Stomach (tissue), 4 donors: ENCODE results near the gene SPDYE8.
"Not testable (repeated sequence)": the region's sequence is repeated elsewhere in the genome, so short reads cannot be mapped to it uniquely, and the experiment has no call there.

Source experiments
- EP300 ChIP-seq: sonication (generic); formaldehyde crosslinking; IDR thresholded peaks from one replicate; pipeline ENCODE4 v1.6.1; 2017; ENCODE audit warnings: antibody characterized with exemption
- POLR2A ChIP-seq, 4 donors: fragments of 450-650 bp; IDR thresholded peaks; one replicate each; pipeline ENCODE4 v1.6.1; 2016; ENCODE audit warnings: antibody characterized with exemption in 4 of 4, control low read depth in 2 of 4, mild to moderate bottlenecking in 1 of 4, moderate library complexity in 1 of 4
- POLR2AphosphoS5 ChIP-seq, 3 donors: sonication (generic); formaldehyde crosslinking; IDR thresholded peaks; one replicate each; pipeline ENCODE4 v1.6.1; 2016; ENCODE audit warnings: antibody characterized with exemption in 3 of 3
- TF ChIP-seq, protein P1 (sequence below), 7 experiments: fragments of 450-650 bp in 4 of 7; fragments of 200-600 bp in 3 of 7; sonication (generic) in 3 of 7; IDR thresholded peaks; one replicate each; pipeline ENCODE4 v1.5.1; 2016 to 2019; ENCODE audit warnings: antibody characterized with exemption in 7 of 7, control low read depth in 2 of 7, mild to moderate bottlenecking in 1 of 7

DNA sequence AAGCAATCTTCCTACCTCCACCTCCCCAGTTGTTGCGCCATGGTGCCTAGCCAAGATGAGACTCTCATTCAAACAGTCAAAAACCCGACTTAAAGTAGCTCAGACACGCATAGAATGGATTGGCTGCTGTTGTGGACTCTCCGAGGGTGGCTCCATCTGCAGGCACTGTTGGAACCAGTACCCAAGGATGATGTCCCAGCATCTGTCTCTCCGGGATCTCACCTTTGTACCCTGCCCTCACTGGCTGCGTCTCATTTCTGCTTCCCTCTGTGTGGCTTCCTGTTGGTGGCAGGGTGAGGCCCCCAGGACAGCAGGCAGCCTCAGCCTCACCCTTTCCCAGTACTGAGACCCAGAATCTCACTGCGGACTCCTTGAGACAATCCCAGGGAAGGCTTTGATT, 54.8 kb downstream of the SPDYE8 start:
- TF ChIP-seq, protein P1, sequence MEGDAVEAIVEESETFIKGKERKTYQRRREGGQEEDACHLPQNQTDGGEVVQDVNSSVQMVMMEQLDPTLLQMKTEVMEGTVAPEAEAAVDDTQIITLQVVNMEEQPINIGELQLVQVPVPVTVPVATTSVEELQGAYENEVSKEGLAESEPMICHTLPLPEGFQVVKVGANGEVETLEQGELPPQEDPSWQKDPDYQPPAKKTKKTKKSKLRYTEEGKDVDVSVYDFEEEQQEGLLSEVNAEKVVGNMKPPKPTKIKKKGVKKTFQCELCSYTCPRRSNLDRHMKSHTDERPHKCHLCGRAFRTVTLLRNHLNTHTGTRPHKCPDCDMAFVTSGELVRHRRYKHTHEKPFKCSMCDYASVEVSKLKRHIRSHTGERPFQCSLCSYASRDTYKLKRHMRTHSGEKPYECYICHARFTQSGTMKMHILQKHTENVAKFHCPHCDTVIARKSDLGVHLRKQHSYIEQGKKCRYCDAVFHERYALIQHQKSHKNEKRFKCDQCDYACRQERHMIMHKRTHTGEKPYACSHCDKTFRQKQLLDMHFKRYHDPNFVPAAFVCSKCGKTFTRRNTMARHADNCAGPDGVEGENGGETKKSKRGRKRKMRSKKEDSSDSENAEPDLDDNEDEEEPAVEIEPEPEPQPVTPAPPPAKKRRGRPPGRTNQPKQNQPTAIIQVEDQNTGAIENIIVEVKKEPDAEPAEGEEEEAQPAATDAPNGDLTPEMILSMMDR (IDR thresholded peaks at IDR 0.05) = not testable (repeated sequence)
- not testable (repeated sequence) for TF ChIP-seq POLR2AphosphoS5 (IDR thresholded peaks at IDR 0.05); POLR2A (IDR thresholded peaks at IDR 0.05); EP300
